OCI-LY1 (cell line): ENCODE results near the gene RBMS3.

Source experiments
- EZH2 ChIP-seq: fragments of 200-600 bp; sonication (generic), shearing (Covaris generic); IDR thresholded peaks from 2 replicates; pipeline ENCODE4 v1.8.0; 2017; ENCODE audit warnings: borderline replicate concordance, mixed run types, mild to moderate bottlenecking, antibody characterized with exemption, low read length, moderate library complexity, mixed read lengths
- TF ChIP-seq, protein P1 (sequence below): fragments of 200-600 bp; sonication (generic), shearing (Covaris generic); IDR thresholded peaks from 2 replicates; pipeline ENCODE4 v1.5.1; 2017; ENCODE audit warnings: mild to moderate bottlenecking, antibody characterized with exemption, low read length, moderate library complexity, mixed read lengths

GRCh38 chr3:30040126-30040525, 759.3 kb downstream of the RBMS3 start:
- TF ChIP-seq EZH2: no peak
- TF ChIP-seq, protein P1, sequence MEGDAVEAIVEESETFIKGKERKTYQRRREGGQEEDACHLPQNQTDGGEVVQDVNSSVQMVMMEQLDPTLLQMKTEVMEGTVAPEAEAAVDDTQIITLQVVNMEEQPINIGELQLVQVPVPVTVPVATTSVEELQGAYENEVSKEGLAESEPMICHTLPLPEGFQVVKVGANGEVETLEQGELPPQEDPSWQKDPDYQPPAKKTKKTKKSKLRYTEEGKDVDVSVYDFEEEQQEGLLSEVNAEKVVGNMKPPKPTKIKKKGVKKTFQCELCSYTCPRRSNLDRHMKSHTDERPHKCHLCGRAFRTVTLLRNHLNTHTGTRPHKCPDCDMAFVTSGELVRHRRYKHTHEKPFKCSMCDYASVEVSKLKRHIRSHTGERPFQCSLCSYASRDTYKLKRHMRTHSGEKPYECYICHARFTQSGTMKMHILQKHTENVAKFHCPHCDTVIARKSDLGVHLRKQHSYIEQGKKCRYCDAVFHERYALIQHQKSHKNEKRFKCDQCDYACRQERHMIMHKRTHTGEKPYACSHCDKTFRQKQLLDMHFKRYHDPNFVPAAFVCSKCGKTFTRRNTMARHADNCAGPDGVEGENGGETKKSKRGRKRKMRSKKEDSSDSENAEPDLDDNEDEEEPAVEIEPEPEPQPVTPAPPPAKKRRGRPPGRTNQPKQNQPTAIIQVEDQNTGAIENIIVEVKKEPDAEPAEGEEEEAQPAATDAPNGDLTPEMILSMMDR: no peak
